ENCODE measurements around the gene PLCXD1.

GRCh38 chrX:270848-271367, 10.3 kb upstream of the PLCXD1 start:
- TF ChIP-seq CTCF (IDR thresholded peaks at IDR 0.05; ENCODE audit: insufficient read depth, low read depth, low read length): no peak
- TF ChIP-seq EZH2 (IDR thresholded peaks at IDR 0.05; ENCODE audit: insufficient read depth, low read length): no peak
